B cell (primary cell): Measurements from ENCODE around the gene AGFG2. TPM values are rescaled to one million over a fixed set of nuclear protein-coding genes. Genes with fewer than 3 reads are reported as not detected.
"Not testable (repeated sequence)": the region's sequence is repeated elsewhere in the genome, so short reads cannot be mapped to it uniquely, and the experiment has no call there.

Experiments
- ATAC-seq: fragments of 200-7000 bp; cut with Tn5 transposase; one replicate; pipeline ENCODE4 v1.10.0; 2021; ENCODE audit warnings: low read depth, mild to moderate bottlenecking, moderate number of reproducible peaks, moderate library complexity
- CTCF ChIA-PET: fragments of 350-600 bp; sonication (Branson Sonifier 250); formaldehyde crosslinking; loops from one replicate; lab custom pipeline; 2021; ENCODE audit warnings: antibody characterized with exemption, inconsistent platforms; lab: Charles Lee
- POLR2A ChIA-PET: fragments of 350-600 bp; sonication (Branson Sonifier 250); formaldehyde crosslinking; loops from one replicate; lab custom pipeline; 2021; ENCODE audit warnings: antibody characterized with exemption; lab: Charles Lee
- DNase-seq: peaks from one replicate; pipeline ENCODE4 v3.0.0; 2013
- H2AFZ ChIP-seq: 2 replicates; pipeline ENCODE4 v1.6.1; 2012; ENCODE audit warnings: mild to moderate bottlenecking, low read depth, low read length; ENCODE audit not compliant: insufficient read depth, poor library complexity, severe bottlenecking
- H3K27ac ChIP-seq, 2 donors: 1 replicate in 1 of 2; 2 replicates in 1 of 2; pipeline ENCODE4 v1.5.1; 2012 to 2013; ENCODE audit warnings: low read length in 2 of 2, mild to moderate bottlenecking in 2 of 2, moderate library complexity in 1 of 2
- H3K27me3 ChIP-seq, 4 experiments: fragments of 200-600 bp in 1 of 4; sonication (generic) in 1 of 4; replicated peaks in 1 of 4; 1 replicate in 2 of 4; 2 replicates in 2 of 4; pipeline versions ENCODE4 v1.6.1 to v1.7.0; 2013 to 2016; ENCODE audit warnings: low read length in 3 of 4, mild to moderate bottlenecking in 2 of 4, mixed read lengths in 1 of 4, moderate library complexity in 1 of 4; ENCODE audit not compliant: insufficient read depth in 4 of 4, control insufficient read depth in 3 of 4; ENCODE audit errors: control extremely low read depth in 1 of 4
- H3K36me3 ChIP-seq, 2 experiments: replicated peaks in 1 of 2; 1 replicate in 1 of 2; 2 replicates in 1 of 2; pipeline versions ENCODE4 v1.6.1 to v1.7.1; 2013; ENCODE audit warnings: low read length in 1 of 2; ENCODE audit not compliant: insufficient read depth in 2 of 2, control insufficient read depth in 1 of 2; ENCODE audit errors: control extremely low read depth in 1 of 2, extremely low read depth in 1 of 2
- H3K4me1 ChIP-seq, 2 donors: fragments of 200-600 bp in 1 of 2; sonication (generic) in 1 of 2; 1 replicate in 1 of 2; 2 replicates in 1 of 2; pipeline versions ENCODE4 v1.5.1 to v1.6.1; 2013 to 2017; ENCODE audit warnings: low read length in 2 of 2; ENCODE audit not compliant: control insufficient read depth in 2 of 2, insufficient read depth in 2 of 2
- H3K4me2 ChIP-seq: replicated peaks from 2 replicates; pipeline ENCODE3; 2012; ENCODE audit warnings: mild to moderate bottlenecking, low read depth, low read length; ENCODE audit not compliant: poor library complexity, severe bottlenecking
- H3K4me3 ChIP-seq, 5 experiments: fragments of 200-600 bp in 1 of 5; sonication (generic) in 1 of 5; 1 replicate in 3 of 5; 2 replicates in 2 of 5; pipeline versions ENCODE4 v1.5.1 to v1.7.0; 2011 to 2016; ENCODE audit warnings: low read length in 4 of 5, mild to moderate bottlenecking in 4 of 5, low read depth in 2 of 5, control low read depth in 1 of 5, moderate library complexity in 1 of 5; ENCODE audit not compliant: insufficient read depth in 1 of 5; ENCODE audit errors: control extremely low read depth in 1 of 5, extremely low read depth in 1 of 5
- H3K79me2 ChIP-seq: fragments of 200-600 bp; sonication (generic); one replicate; pipeline ENCODE4 v1.6.0; 2016; ENCODE audit warnings: low read length; ENCODE audit not compliant: control insufficient read depth, insufficient read depth
- H3K9ac ChIP-seq: fragments of 200-600 bp; sonication (generic); 2 replicates; pipeline ENCODE4 v1.6.1; 2017; ENCODE audit warnings: mild to moderate bottlenecking, low read length, moderate library complexity
- H3K9me3 ChIP-seq, 3 donors: one replicate each; pipeline versions ENCODE4 v1.6.1 to v1.7.1; 2013; ENCODE audit warnings: low read length in 2 of 3; ENCODE audit not compliant: control insufficient read depth in 2 of 3, insufficient read depth in 1 of 3; ENCODE audit errors: control extremely low read depth in 1 of 3
- H4K20me1 ChIP-seq: 2 replicates; pipeline ENCODE4 v1.6.0; 2012; ENCODE audit warnings: mild to moderate bottlenecking, low read length; ENCODE audit not compliant: insufficient read depth, control insufficient read depth, poor library complexity, severe bottlenecking
- H3K27ac Mint-ChIP-seq: one replicate; pipeline ENCODE4 v1.8.0; 2021; ENCODE audit warnings: mixed read lengths
- H3K27me3 Mint-ChIP-seq: one replicate; pipeline ENCODE4 v1.8.0; 2021; ENCODE audit warnings: mixed read lengths
- H3K4me1 Mint-ChIP-seq: one replicate; pipeline ENCODE4 v1.8.0; 2021; ENCODE audit warnings: mixed read lengths
- H3K4me3 Mint-ChIP-seq: one replicate; pipeline ENCODE4 v1.8.0; 2021; ENCODE audit warnings: mixed read lengths
- H3K9me3 Mint-ChIP-seq: one replicate; pipeline ENCODE4 v1.8.0; 2022; ENCODE audit warnings: mixed read lengths; ENCODE audit not compliant: insufficient read depth
- CTCF ChIP-seq: fragments of 200-600 bp; IDR thresholded peaks from one replicate; pipeline ENCODE4 v1.8.0; 2022; ENCODE audit warnings: antibody characterized with exemption, mild to moderate bottlenecking
- EZH2 ChIP-seq: IDR thresholded peaks from 2 replicates; pipeline ENCODE4 v1.6.1; 2012; ENCODE audit warnings: borderline replicate concordance, low read depth, mild to moderate bottlenecking, moderate library complexity, low read length; ENCODE audit not compliant: insufficient read depth, poor library complexity, severe bottlenecking
- WGBS: methylation state at CpG from one replicate; pipeline ENCODE4 v1.1.5; 2013; ENCODE audit warnings: missing lambda C conversion rate; ENCODE audit not compliant: insufficient coverage; 5-methylcytosine and 5-hydroxymethylcytosine counted together
- intact Hi-C: fragments of 100-400 bp; cut with micrococcal nuclease; formaldehyde crosslinking; loops from one replicate; pipeline ENCODE4 v1.10.0; 2022
- polyA plus RNA-seq: library from polyadenylated mRNA; depleted of rRNA; stranded (reverse); fragments of >200 nt; gene quantifications from 2 replicates; pipeline ENCODE4 v1.2.3, GENCODE V29; 2012
- total RNA-seq, 2 donors: library from RNA; stranded (reverse); fragments of 120-200 nt in 1 of 2; gene quantifications; 1 replicate in 1 of 2; 2 replicates in 1 of 2; pipeline versions ENCODE4 v1.2.3 to v1.2.4, GENCODE V29; 2013 to 2022

The AGFG2 gene
- total and polyA plus RNA-seq, 2 donors (not counting 1 experiment from before 2014, with no cell fraction given), result 11.0 TPM

DNA sequence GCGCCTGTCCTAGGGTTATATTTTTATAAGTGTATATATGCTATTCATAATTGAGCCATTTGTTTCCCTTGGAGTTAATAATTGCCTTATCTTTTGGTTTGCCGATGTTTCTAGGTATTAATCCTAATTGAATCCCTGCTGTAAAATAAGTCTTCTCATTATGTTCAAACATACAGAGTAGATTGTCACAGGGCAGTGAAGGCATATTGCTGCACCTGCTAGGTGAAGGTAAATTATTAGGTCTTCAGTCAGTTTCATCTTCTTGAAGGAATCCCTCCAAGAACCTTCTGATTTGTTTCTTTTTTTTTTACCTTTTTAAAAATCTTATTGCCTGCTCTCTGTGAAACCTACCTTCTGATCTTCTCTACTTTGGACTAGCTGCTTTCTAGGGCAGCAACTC, 17.9 kb upstream of the AGFG2 start:
- intact Hi-C loops, result no loop called here
- WGBS, result no CpG with 5 or more reads among the region's 2 CpGs

GRCh38 chr7:100521909-100522593, 17.0 kb upstream of the AGFG2 start:
- H3K27me3 Mint-ChIP-seq, H3K27ac ChIP-seq, H3K36me3 ChIP-seq, H3K9me3 ChIP-seq, H2AFZ ChIP-seq, H3K79me2 ChIP-seq, H3K4me1 ChIP-seq, H3K4me1 Mint-ChIP-seq, H3K27ac Mint-ChIP-seq, H3K9me3 Mint-ChIP-seq, intact Hi-C loops, H3K27me3 ChIP-seq, H3K4me3 Mint-ChIP-seq, H3K4me2 ChIP-seq, ATAC-seq, H3K9ac ChIP-seq, H3K4me3 ChIP-seq, H4K20me1 ChIP-seq: not testable (repeated sequence)
- WGBS, result no CpG with 5 or more reads among the region's 3 CpGs
- ChIA-PET POLR2A (interaction anchor here (0.6 kb wide), 1 partner anchor 203 kb away, joined by 3 read pairs; no protein-coding TSS in a partner anchor), CTCF (interaction anchor here (0.7 to 0.9 kb wide), 2 partner anchors 9 to 38 kb away, joined by 3 read pairs; no protein-coding TSS in a partner anchor)
- peak; percentile 41 for DNase-seq

More for the DNA sequence above, 17.9 kb upstream of the AGFG2 start:
- no peak for DNase-seq
- H3K27ac Mint-ChIP-seq, result no peak overlapping the region
- ChIA-PET CTCF (no interaction called here), POLR2A (no interaction called here)
- Histone ChIP-seq H3K4me3 (no peak overlapping the region), H3K9ac (no peak overlapping the region), H3K4me1 (peaks cover 2 to 8% of the 10 kb centered on the region in 2 donors), H3K27ac (no peak overlapping the region), H4K20me1 (no peaks in the 10 kb centered on the region), H3K9me3 (no peaks in the 10 kb centered on the region), H3K27me3 (peaks cover 0 to 2% (median 0%) of the 10 kb centered on the region in 4 experiments), H2AFZ (no peak overlapping the region), H3K4me2 (no peak overlapping the region), H3K79me2 (no peaks in the 10 kb centered on the region), H3K36me3 (no peaks in the 10 kb centered on the region)
- TF ChIP-seq CTCF (no peak), EZH2 (no peak)
- no peaks in the 10 kb centered on the region for H3K9me3 Mint-ChIP-seq
- no peak overlapping the region for H3K4me3 Mint-ChIP-seq
- ATAC-seq, result no peak
- peaks cover 6% of the 10 kb centered on the region for H3K4me1 Mint-ChIP-seq
- no peaks in the 10 kb centered on the region for H3K27me3 Mint-ChIP-seq

DNA sequence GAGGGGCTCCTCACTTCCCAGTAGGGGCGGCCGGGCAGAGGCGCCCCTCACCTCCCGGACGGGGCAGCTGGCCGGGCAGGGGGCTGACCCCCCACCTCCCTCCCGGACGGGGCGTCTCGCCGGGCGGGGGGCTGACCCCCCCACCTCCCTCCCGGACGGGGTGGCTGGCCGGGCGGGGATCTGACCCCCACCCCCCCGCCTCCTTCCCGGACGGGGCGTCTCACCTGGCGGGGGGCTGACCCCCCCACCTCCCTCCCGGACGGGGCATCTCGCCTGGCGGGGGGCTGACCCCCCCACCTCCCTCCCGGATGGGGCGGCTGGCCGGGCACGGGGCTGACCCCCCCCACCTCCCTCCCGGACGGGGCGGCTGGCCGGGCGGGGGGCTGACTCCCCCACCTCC, 15.8 kb upstream of the AGFG2 start:
- H3K36me3 ChIP-seq, H3K9me3 ChIP-seq, H3K4me1 Mint-ChIP-seq, ATAC-seq, H3K27me3 ChIP-seq, H4K20me1 ChIP-seq, H3K9me3 Mint-ChIP-seq, H3K27ac ChIP-seq, H3K27me3 Mint-ChIP-seq, H3K4me1 ChIP-seq, H3K9ac ChIP-seq, H3K4me3 Mint-ChIP-seq, H2AFZ ChIP-seq, H3K27ac Mint-ChIP-seq, CTCF ChIA-PET, DNase-seq, POLR2A ChIA-PET, H3K79me2 ChIP-seq, H3K4me3 ChIP-seq, H3K4me2 ChIP-seq, intact Hi-C loops: not testable (repeated sequence)
- WGBS, result 94% methylated on average over 7 of the region's 34 CpGs
